GM20431 (cell line): ENCODE data around the gene HINT2.

Experiments
- in situ Hi-C: fragments of 300-500 bp; cut with MseI, MboI; formaldehyde crosslinking; loops from one replicate; pipeline ENCODE4 v1.15.0; 2020; ENCODE audit warnings: low sequenced_read_pairs; ENCODE audit not compliant: unreplicated experiment

Gene HINT2

DNA sequence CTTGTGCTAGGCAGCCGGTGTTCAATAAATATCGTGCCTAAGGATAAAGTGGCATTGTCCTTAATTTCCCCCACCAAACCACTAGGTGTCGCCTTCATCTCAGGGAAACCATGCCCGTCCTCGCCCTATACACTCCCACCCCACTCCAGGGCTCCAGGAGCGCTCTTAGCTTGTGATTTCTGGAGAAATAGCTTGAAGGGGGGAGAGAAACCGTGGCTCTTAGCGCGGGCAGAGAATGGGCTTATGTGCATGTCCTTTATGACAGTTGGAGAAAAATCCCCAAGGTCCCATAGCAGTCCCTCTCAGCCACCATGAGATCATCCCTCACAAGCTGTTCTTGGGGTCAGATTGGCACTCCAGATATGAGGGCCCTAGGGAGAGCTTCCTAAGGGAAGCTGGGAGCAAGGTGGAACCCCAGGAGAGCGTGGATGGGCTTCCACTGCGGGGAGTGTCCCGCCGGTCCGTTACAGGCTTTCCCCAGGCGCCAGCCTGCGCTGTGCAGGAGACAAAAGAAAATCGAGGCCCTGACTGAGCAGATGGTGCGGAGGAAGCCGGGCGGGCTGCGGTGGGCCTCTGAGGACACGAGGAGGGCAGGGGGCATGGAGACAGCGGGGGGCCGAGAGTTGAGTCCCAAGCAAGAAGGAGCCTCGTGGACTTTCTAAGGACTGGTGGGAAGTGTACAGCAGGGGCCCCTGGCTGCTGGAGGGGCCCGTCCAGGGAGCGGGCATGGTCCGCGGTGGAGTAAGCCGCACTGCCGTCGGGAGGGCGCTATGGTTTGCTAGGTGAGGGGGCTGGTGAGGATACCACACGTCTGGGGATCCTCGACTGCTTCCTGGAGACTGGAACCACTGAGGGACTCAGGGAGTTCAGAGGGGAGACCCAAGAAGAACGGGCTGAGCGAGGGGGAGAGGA is 24.2 kb downstream of the HINT2 start:
- in situ Hi-C loops: no loop called here

DNA sequence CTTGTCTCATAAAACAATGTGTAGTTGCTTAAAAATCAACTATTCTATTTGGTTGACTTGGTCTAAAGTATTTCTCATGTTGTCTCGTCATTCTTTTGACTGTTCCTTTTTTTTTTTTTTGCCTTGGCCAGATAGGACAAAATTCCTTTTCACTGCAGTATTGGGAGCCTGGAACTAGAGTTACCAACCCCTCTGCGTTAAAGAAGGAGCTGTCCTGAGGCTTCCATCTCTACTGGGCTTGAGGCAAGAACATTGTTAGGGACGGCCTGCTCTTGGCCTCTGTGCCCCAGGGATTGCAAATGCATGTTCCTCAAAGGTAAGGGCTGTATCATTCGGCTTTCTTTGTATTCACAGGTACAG is 24.8 kb downstream of the HINT2 start:
- in situ Hi-C loops: no loop called here

DNA sequence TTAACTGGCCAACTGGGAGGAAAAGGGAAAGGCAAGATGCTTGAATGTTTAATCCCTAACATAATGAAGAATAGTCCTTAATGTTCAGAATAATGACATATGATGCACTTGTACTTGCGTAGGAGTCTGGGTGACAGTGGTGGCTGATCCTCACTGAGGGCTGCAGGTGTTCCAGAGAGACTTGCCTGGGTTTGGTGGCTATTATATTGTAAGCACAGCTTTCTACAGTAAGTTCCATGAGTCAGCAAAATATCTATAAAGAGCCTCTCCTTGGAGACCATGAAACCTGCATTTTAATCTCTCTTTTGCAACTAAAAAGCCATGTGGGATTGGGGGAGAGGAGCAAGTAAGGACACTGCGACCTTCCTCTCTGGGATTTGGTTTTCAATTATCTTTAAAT is 25.3 kb downstream of the HINT2 start:
- in situ Hi-C loops: no loop called here

DNA sequence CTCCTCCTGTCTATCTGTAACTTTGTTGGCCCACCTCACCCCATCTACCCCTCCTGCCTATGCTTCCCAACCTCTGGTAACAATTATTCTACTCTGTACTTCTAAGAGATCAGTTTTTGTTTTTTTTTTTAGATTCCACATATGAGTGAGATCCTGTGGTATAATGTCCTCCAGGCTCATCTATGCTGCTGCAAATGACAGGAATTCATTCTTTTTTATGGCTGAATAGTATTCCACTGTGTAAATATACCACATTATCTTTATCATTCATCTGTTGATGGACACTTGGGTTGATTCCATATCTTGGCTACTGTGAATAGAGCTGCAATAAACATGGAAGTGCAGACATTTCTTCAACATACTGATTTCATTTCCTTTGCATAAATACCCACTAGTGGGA is 31.4 kb downstream of the HINT2 start:
- in situ Hi-C loops: no loop called here

DNA sequence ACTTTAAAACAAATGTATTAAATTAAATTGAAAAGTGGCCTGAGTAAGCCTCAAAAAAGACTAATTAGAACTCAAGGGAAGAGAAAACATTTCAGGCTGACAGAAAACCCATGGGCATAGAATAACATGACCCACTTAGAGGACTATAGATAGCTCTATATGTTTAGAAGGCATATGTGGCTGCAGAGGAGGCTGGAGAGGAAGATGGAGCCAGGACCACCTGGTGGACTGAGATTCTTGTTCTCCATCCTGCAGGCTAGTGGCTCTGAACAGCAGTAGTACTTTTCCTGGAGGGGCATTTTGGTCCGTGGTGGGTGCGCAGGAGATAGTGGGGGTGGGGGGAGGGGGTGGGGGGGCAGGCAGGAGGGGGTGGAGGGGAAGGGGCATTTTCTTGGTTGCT is 33.8 kb downstream of the HINT2 start:
- in situ Hi-C loops: no loop called here

DNA sequence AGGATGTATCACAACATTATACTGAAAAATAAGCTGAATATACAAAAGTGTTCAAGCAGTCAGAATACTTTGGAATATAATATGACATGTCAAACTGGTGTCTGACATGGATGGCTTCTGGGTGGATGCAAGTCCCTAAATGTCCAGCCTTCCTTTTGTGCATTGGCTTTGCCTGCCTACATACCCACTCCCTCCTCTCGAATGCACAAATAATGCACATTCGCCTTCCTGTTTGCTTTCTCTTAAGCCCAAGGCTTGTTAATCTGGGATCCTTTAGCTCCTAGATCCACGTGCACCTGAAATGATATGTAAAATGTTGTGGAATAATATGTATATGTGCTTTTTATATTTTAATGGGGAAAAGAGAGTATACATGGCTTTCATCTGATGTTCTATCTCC is 36.3 kb downstream of the HINT2 start:
- in situ Hi-C loops: no loop called here

DNA sequence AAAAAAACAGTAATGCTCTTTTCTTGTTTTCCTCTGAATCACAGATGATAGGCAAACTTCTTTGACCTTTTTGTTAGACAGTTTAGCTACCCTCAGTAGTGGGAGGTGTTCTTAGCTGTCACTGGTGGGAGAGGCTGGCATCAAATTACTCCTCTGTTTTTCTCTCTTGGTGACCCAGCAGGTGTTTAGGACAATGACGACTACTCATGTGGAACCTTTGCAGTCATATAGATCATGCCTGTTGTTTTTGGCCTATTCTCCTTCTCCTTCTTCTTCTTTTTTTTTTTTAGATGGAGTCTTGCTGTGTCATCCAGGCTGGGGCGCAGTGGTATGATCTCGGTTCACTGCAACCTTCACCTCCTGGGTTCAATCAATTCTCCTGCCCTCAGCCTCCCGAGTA is 38.8 kb downstream of the HINT2 start:
- in situ Hi-C loops: no loop called here

DNA sequence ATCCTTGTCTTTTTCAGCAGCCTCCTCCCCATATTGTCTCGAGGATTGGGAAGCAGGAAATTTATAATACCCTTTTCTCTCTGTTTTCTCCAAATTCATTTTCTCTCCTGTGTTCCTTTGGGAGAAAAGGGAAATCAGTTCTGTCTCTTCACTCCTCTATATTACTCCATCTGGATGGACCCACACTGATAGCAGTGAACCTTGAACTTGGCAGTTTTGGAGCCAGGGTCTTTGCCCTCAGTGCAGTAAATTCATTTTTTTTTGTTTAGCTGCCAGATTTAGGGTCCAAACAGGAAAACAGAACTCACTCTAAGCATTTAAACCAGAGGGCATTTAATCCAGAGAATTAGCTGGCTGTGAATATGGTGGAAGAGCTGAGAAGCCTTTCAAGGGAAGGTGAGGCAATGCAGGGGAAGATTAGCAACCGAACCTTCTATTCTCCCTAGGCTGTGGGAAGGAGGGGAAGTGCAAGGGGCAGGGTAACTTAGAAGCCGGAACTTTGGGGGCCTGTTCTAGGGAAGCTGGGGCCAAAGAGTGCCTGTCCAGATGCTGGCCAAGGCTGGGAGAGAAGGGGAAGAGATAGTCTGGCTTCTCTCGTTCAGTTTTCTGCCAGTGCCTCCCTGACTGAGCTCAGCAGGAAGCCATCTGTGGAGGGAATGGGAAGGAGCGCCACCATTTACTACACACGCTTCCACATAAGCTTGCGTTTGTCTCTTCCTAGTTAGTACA is 39.8 kb downstream of the HINT2 start:
- in situ Hi-C loops: no loop called here

DNA sequence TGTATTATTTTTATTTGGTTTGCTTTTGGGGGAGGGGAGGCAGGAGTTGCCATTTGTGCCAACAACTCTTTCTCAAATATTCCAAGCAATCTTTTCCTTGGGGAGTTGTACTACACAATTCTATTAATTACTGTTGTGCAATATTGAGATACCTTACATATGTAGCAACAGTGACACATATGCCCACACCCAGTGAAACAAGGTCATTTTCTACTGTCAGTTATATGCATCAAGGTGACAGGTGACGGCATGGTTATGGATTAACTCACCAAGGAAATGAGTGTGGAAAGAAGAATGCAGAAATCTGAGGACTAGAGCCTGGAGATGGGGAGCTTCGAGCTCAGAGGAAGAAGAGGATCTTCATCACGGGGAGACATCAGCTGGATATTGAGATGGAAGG is 42.9 kb downstream of the HINT2 start:
- in situ Hi-C loops: no loop called here

DNA sequence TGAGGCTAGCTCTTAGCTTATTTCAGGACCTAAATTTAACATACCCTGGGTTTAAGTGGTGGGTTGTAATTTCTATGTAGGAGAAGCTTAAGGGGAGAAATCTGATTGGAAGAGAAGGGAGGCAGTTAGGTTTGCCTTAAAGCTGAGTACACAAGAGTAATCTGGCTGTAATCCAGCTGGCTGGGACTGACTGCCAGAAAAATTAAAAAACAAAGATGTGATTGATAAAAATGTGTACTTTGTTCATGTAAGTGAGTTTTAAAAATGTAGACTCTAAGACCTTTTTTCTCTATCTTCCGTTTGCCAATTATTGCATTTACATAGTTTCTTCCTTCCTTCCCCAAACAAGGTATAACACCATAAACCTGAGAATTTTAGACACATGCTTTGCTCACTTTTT is 43.3 kb downstream of the HINT2 start:
- in situ Hi-C loops: no loop called here

DNA sequence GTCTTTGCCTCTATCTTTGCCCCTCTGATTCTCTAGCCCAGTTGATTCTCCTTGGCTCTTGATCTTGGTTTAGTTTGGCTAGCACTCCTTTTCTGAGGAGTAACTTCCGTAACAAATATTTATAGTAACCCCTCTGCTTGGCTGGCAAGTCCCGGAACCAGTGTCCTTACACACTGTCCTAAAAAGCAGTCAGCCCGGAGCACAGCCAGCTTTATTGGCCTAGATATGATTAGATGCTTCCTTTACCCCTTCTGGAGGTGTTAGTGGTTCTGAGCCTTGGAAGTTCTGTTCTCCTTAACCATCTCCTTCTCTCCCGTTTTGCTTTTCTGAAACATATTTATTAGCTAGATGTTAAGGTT is 43.8 kb downstream of the HINT2 start:
- in situ Hi-C loops: no loop called here

DNA sequence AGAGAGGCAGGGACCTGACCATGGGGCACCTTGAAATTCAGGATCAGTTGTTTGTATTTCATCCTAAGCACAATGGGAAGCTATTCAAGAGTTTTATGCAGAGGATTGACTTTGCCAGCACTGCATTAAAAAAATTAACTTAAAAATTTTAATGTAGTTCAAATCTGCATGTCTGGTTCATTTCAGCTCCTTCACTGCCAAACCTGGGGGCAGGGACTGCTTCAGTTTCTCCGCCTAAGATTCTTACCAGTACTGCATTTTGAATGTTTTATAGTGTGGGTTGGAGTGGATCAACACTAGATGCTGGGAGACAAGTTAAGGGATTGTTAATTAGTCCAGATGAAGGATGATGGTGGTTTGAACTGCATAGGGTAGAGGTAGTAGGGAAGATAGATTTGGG is 45.1 kb downstream of the HINT2 start:
- in situ Hi-C loops: no loop called here

DNA sequence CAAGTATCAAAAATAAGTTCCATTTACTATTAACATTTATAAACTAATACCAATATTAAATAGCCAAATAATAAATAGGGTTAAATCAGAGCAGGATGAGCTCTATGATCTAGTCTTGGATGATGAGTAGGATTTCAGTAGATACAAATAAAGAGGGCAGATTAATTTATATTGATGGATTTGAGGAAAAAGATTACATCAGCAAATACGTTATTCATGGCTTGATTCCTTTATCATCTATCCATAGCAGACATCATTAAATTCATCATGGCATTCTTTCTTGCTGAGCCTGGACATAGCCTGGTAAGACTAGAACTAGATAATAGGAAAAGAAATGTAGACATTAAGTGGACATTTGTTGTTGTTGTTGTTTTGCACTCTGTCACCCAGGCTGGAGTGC is 47.4 kb downstream of the HINT2 start:
- in situ Hi-C loops: no loop called here

DNA sequence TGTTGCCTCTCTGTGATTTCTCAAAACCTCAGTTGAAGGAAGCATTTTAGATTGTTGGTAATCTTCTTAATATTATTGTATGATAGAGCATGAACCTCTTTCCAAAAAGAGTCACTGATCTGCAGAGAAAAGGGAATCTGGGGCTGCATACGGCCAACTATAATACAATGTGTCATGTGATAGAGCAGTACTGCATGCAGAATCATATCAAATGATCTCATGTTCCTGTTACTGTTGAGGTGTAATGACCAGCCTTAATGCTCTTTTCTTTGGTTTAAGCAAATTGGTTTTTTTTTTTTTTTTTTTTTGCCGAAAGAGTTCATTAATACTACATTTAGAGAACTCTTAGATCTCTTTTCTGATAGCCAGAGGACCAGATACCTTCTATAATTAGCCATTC is 47.8 kb downstream of the HINT2 start:
- in situ Hi-C loops: no loop called here

DNA sequence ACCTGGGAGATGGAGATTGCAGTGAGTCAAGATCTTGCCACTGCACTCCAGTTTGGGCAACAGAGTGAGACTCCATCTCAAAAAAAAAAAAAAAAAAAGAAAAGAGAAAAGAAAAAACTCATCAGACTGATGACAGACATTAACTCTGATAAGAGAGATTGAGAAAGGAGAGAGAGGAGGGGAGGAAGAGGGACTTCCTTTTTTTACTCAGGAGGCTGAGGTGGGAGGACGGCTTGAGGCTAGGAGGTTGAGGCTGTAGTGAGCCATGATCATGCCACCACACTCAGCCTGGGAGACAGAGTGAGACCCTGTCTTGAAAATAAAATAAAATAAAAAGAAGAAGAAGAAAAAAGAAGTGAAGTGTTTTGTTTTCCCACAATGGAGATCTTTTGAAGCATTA is 51.0 kb downstream of the HINT2 start:
- in situ Hi-C loops: no loop called here

DNA sequence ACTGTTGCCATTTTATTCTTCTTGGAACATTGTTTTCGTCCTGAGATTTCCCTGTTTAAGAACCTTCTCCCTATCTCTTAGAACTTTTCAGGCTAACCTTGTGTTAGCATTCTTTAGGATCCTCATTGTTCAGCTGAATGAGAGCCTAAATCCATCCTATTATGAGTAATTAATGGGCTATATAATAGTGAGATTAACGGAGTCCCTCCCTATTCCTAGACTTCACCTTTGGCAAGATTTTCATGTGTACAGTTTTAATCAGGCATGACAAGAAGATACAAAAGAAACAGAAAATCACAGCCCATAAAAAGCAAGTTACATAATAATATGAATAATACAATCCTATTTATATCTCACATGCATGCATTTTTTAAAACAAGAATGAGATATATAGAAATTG is 51.7 kb downstream of the HINT2 start:
- in situ Hi-C loops: no loop called here
